OCI-LY7 (cell line): ENCODE data around the gene SDHAF3.

Experiments used
- CTCF ChIP-seq: fragments of 200-600 bp; sonication (generic); conservative IDR thresholded peaks from 2 replicates; pipeline ENCODE4 v1.5.1; 2014; ENCODE audit warnings: mild to moderate bottlenecking, antibody characterized with exemption, low read length, moderate library complexity, mixed read lengths
- EZH2phosphoT487 ChIP-seq: fragments of 200-600 bp; sonication (generic); IDR thresholded peaks from 2 replicates; pipeline ENCODE4 v1.6.1; 2018; ENCODE audit warnings: low read depth, borderline replicate concordance, mild to moderate bottlenecking, mixed run types, antibody characterized with exemption, low read length, moderate library complexity, mixed read lengths

- TF ChIP-seq CTCF (no peak), EZH2phosphoT487 (no peak)
Measured at GRCh38 chr7:97218767-97219166, 101.3 kb downstream of the SDHAF3 start.
